ACC112 (cell line): ENCODE measurements around the gene SLC6A18.

Source experiments
- H2AFZ ChIP-seq: fragments of 200-600 bp; sonication (generic); one replicate; pipeline ENCODE4 v1.6.0; 2017; ENCODE audit warnings: antibody characterized with exemption, low read length; ENCODE audit not compliant: unreplicated experiment
- H3K27ac ChIP-seq: fragments of 200-600 bp; sonication (generic); 2 replicates; pipeline ENCODE4 v1.5.1; 2014; ENCODE audit warnings: low read depth, mild to moderate bottlenecking, antibody characterized with exemption, low read length, moderate library complexity
- H3K27me3 ChIP-seq: fragments of 200-600 bp; sonication (generic); 2 replicates; pipeline ENCODE4 v1.6.1; 2014; ENCODE audit warnings: mild to moderate bottlenecking, antibody characterized with exemption, low read length, moderate library complexity, mixed read lengths; ENCODE audit not compliant: insufficient read depth
- H3K36me3 ChIP-seq: fragments of 200-600 bp; sonication (generic); 2 replicates; pipeline ENCODE4 v1.6.1; 2016; ENCODE audit warnings: mild to moderate bottlenecking, antibody characterized with exemption, low read length, moderate library complexity, mixed read lengths; ENCODE audit not compliant: insufficient read depth
- H3K4me1 ChIP-seq: fragments of 200-600 bp; sonication (generic); one replicate; pipeline ENCODE4 v1.6.1; 2016; ENCODE audit warnings: low read length, mixed read lengths; ENCODE audit not compliant: insufficient read depth, unreplicated experiment, control insufficient read depth
- H3K4me3 ChIP-seq: fragments of 200-600 bp; sonication (generic); 2 replicates; pipeline ENCODE4 v1.5.1; 2014; ENCODE audit warnings: mild to moderate bottlenecking, low read depth, low read length
- H3K79me2 ChIP-seq: fragments of 200-600 bp; sonication (generic); one replicate; pipeline ENCODE4 v1.6.0; 2016; ENCODE audit warnings: low read length; ENCODE audit not compliant: control insufficient read depth, unreplicated experiment, insufficient read depth

SLC6A18 gene

DNA sequence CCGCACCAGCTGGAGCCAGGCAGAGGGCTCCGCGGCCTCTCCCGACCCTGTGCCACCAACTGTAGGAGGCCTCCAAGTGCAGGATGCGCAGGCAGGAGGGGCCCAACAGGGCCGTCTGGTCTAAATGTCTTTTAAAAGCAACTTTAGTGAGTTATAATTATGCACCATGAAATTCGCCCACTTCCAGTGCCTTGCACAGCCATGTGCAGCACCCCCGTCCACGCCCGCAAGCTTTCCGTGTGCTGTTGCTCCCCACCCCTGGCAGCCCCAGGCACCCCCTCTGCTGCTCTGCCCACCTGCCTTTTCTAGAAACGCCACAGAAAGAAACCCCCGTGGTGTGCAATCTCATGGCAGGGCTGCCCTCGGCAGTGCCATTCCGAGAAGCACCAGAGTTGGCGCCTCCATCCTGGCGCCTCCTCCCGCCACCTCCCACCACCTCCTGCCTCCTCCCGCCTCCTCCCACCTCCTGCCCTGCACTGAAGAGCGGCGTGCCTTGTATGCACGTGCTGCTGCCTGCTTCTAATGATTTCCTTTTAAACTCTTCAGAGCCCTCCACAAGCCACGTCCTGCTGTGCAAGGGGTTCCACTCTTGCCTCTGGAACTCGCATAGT is 7.5 kb upstream of the SLC6A18 start:
- Histone ChIP-seq H3K4me3 (no peak overlapping the region), H3K27ac (no peak overlapping the region), H3K36me3 (no peaks in the 10 kb centered on the region), H3K79me2 (no peaks in the 10 kb centered on the region), H2AFZ (no peak overlapping the region), H3K27me3 (peaks cover 12% of the 10 kb centered on the region; the same call in 1 of the 2 replicates), H3K4me1 (no peaks in the 10 kb centered on the region)

DNA sequence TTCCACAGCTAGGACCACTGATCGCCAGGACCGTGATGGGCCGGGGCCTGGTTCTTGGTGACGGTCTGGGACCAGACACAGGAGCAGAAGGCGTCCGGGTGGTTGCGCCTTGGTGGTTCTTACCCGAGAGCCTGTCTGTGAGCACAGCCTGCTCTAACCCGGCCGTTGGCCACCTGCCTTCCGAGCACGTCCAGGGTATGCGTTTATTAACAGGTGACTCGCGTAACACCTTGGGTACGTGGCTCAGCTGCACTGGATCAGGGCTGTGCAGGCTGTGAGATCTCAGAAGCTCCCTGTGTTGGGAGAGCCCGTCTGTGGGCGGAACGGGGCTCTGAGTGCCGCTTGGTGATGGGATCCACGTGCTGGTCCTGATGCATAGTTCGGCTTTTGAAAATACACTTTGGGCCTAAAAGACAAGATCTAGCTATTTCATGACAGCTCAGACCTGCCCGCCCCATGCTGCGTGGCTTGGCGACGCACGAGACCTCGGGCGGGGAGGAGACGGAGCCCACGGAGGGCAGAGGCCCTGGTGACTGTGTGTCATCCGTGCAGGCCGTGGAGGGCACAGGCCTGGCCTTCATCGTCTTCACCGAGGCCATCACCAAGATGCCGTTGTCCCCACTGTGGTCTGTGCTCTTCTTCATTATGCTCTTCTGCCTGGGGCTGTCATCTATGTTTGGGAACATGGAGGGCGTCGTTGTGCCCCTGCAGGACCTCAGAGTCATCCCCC is 6.7 kb upstream of the SLC6A18 start:
- Histone ChIP-seq H3K36me3 (no peaks in the 10 kb centered on the region), H3K27ac (no peak overlapping the region), H3K79me2 (no peaks in the 10 kb centered on the region), H3K4me3 (no peak overlapping the region), H2AFZ (no peak overlapping the region), H3K27me3 (peaks cover 12% of the 10 kb centered on the region; the same call in 1 of the 2 replicates), H3K4me1 (no peaks in the 10 kb centered on the region)

DNA sequence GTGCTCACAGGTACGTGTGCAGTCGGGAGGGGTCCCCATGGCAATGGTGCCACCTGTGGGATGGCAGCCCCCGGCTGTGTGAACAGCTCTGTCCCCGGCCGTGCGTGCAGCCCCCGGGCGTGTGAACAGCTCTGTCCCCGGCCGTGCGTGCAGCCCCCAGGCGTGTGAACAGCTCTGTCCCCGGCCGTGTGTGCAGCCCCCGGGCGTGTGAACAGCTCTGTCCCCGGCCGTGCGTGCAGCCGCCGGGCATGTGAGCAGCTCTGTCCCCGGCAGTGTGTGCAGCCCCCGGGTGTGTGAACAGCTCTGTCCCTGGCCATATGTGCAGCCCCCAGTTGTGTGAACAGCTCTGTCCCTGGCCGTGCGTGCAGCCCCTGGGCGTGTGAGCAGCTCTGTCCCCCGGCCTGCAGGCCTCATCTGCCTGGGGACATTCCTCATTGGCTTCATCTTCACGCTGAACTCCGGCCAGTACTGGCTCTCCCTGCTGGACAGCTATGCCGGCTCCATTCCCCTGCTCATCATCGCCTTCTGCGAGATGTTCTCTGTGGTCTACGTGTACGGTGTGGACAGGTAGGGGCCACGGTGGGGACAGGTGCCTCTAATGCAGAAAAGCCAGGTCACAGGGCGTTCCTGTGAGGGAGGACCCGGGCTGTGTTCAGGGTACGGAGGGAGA is 5.9 kb upstream of the SLC6A18 start:
- Histone ChIP-seq H3K36me3 (no peaks in the 10 kb centered on the region), H3K79me2 (no peaks in the 10 kb centered on the region), H3K4me3 (no peak overlapping the region), H3K27me3 (peaks cover 12% of the 10 kb centered on the region; the same call in 1 of the 2 replicates), H2AFZ (no peak overlapping the region), H3K27ac (no peak overlapping the region), H3K4me1 (no peaks in the 10 kb centered on the region)

DNA sequence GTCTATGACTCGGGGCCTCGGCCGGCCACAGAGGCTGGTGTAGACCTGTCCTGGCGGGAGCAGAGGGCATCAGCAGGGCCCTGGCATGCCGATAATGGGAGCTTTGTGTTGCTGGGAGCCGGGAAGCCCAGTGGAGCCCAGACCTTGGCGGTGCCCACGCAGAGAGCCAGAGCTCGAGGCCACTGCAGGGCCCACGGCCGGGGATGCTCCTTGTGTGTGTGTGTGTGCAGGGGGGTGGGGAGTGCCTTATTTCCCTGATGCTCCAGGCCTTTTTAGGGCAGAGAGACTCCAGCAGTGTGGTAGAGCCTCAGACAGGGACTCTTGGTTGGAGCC is 5.4 kb upstream of the SLC6A18 start:
- Histone ChIP-seq H3K4me3 (no peak overlapping the region), H3K27ac (no peak overlapping the region), H3K4me1 (no peaks in the 10 kb centered on the region), H3K27me3 (peaks cover 12% of the 10 kb centered on the region; the same call in 1 of the 2 replicates), H2AFZ (no peak overlapping the region), H3K79me2 (no peaks in the 10 kb centered on the region), H3K36me3 (no peaks in the 10 kb centered on the region)

DNA sequence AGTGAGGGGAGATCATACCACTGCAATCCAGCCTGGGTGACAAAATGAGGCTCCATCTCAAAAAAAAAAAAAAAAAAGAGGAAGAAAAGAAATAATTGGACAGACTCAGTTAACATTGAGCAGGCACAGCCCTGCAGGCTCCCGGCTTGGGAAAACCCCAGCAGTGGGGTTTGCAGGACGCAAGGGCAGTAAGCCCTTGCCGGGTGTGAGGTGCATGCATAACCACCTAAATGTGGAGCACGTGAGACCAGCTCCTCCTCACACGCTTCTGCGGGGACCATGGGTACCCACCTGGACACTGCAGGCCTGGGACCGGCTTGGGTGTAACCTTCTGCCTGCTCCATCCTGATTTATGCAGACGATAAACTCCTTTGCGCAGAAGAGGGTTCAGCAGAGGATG is 4.8 kb upstream of the SLC6A18 start:
- Histone ChIP-seq H3K79me2 (no peaks in the 10 kb centered on the region), H3K27ac (no peak overlapping the region), H3K4me3 (no peak overlapping the region), H3K36me3 (no peaks in the 10 kb centered on the region), H2AFZ (no peak overlapping the region), H3K27me3 (peaks cover 18% of the 10 kb centered on the region; the same call in 1 of the 2 replicates), H3K4me1 (no peaks in the 10 kb centered on the region)

DNA sequence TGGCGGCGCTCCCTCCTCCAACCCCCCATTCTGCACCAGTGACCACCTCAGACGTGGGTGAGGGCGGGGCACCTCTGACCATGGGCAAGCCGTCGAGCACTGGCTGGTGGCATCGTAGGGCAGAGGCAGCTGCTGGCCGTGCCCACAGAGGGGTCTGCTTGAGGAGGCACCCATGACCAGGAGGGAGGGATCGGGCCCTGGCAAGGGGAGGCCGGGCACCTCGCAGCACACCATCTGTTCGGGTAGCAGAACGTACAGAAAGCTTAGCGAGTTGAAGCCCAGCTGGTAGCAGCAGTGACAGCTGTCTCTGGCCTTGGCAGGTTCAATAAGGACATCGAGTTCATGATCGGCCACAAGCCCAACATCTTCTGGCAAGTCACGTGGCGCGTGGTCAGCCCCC is 4.3 kb upstream of the SLC6A18 start:
- Histone ChIP-seq H3K36me3 (no peaks in the 10 kb centered on the region), H3K4me3 (no peak overlapping the region), H3K4me1 (no peaks in the 10 kb centered on the region), H3K27me3 (peaks cover 18% of the 10 kb centered on the region; the same call in 1 of the 2 replicates), H2AFZ (no peak overlapping the region), H3K27ac (no peak overlapping the region), H3K79me2 (no peaks in the 10 kb centered on the region)

DNA sequence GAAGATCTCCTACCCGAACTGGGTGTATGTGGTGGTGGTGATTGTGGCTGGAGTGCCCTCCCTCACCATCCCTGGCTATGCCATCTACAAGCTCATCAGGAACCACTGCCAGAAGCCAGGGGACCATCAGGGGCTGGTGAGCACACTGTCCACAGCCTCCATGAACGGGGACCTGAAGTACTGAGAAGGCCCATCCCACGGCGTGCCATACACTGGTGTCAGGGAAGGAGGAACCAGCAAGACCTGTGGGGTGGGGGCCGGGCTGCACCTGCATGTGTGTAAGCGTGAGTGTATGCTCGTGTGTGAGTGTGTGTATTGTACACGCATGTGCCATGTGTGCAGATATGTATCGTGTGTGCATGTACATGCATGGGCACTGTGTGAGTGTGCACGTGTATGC is 3.5 kb upstream of the SLC6A18 start:
- H3K36me3 ChIP-seq: no peaks in the 10 kb centered on the region
- no peaks in the 10 kb centered on the region for H3K4me1 ChIP-seq
- H2AFZ ChIP-seq: no peak overlapping the region
- no peaks in the 10 kb centered on the region for H3K79me2 ChIP-seq
- H3K27ac ChIP-seq: no peak overlapping the region
- H3K27me3 ChIP-seq: peaks cover 18% of the 10 kb centered on the region; the same call in 1 of the 2 replicates
- H3K4me3 ChIP-seq: no peak overlapping the region

DNA sequence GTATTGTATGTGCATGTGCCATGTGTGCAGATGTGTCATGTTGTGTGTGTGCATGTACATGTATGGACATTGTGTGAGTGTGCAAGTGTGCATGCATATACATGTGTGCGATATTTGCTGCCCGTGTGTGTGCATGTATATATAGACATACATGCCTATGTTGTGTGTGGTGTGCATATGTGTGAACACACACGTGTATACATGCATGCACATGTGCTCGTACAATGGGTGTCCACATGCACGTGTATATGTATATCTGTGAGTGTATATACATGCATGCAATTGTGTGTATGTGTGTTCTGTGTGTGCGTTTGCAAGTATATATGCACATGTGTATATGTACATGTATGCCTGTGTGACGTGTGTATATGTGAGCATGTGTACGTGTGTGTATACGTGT is 3.0 kb upstream of the SLC6A18 start:
- Histone ChIP-seq H3K79me2 (no peaks in the 10 kb centered on the region), H3K36me3 (no peaks in the 10 kb centered on the region), H2AFZ (no peak overlapping the region), H3K4me3 (no peak overlapping the region), H3K4me1 (no peaks in the 10 kb centered on the region), H3K27ac (no peak overlapping the region), H3K27me3 (peaks cover 19% of the 10 kb centered on the region; the same call in 1 of the 2 replicates)

DNA sequence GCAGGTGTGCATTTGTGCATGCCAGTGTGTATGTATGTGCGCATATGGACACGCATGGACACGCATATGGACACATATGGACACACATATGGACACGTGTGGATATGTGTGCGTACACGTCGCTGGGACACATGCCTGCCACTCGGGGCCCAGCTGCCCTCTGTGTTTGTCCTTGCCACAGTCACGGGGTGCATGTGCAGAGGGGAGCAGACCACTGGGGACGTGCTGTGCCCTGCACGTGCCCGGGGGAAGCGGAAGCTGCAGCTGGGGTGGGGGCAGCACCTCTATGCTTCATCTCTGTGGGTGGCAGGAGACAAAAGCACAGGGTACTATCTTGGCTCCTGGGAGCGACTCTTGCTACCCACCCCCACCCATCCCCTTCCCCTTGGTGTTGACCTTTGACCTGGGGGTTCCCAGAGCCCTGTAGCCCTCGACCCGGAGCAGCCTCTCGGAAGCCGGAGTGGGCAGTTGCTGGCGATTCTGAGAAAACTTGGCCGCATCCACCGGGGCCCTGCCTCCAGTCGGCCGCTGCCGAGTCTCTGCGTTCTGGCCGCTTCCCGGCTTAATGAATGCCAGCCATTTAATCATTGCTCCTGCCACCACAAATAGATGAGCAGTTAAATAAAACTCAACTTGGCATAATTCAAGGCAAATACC is 2.4 kb upstream of the SLC6A18 start:
- Histone ChIP-seq H3K27me3 (peaks cover 24% of the 10 kb centered on the region; the same call in 1 of the 2 replicates), H3K79me2 (no peaks in the 10 kb centered on the region), H3K27ac (no peak overlapping the region), H2AFZ (no peak overlapping the region), H3K4me3 (no peak overlapping the region), H3K4me1 (no peaks in the 10 kb centered on the region), H3K36me3 (no peaks in the 10 kb centered on the region)

DNA sequence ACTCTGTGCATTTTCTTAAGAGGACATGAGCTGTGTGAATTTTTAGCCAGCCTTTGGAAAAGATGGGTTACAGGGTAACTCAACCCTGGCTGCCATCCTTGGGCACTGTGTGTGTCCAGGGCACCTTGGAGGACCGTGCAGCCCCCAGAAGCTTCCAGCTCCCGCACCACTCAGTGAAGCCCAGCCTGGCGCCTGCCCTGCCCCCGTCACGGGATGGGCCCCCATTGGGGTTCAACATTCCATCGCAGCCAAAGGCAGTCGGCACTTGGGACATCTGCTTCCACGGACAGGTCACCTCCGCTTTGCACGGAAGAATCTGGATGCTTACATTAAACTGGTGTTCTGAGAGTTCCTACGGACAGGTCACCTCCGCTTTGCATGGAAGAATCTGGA is 1.9 kb upstream of the SLC6A18 start:
- Histone ChIP-seq H2AFZ (no peak overlapping the region), H3K27me3 (peaks cover 22% of the 10 kb centered on the region; the same call in 1 of the 2 replicates), H3K27ac (no peak overlapping the region), H3K36me3 (no peaks in the 10 kb centered on the region), H3K4me1 (no peaks in the 10 kb centered on the region), H3K79me2 (no peaks in the 10 kb centered on the region), H3K4me3 (no peak overlapping the region)
